Activated CD4-positive, alpha-beta memory T cell treated with anti-CD3 and anti-CD28 coated beads for 36 hours (primary cell): ENCODE measurements around the gene SPI1. TPM values are rescaled to one million over a fixed set of nuclear protein-coding genes. Genes with fewer than 3 reads are reported as not detected.
A peak's percentile ranks its signal among the peaks of the same experiment; 100 is the strongest.

ENCODE experiments used
- CTCF ChIA-PET: fragments of 350-600 bp; sonication (Branson Sonifier 250); formaldehyde crosslinking; loops from one replicate; lab custom pipeline; 2021; ENCODE audit warnings: antibody characterized with exemption, inconsistent platforms; lab: Charles Lee
- POLR2A ChIA-PET: fragments of 350-600 bp; sonication (Branson Sonifier 250); formaldehyde crosslinking; loops from one replicate; lab custom pipeline; 2021; ENCODE audit warnings: antibody characterized with exemption; lab: Charles Lee
- DNase-seq: peaks from one replicate; pipeline ENCODE4 v3.0.0-alpha.2; 2020
- H3K27ac Mint-ChIP-seq: one replicate; pipeline ENCODE4 v1.8.0; 2021; ENCODE audit warnings: mixed read lengths
- H3K27me3 Mint-ChIP-seq: one replicate; pipeline ENCODE4 v1.8.0; 2021; ENCODE audit warnings: mixed read lengths
- H3K36me3 Mint-ChIP-seq: one replicate; pipeline ENCODE4 v1.8.0; 2021; ENCODE audit warnings: mixed read lengths
- H3K4me1 Mint-ChIP-seq: one replicate; pipeline ENCODE4 v1.8.0; 2021; ENCODE audit warnings: low read depth, mixed read lengths
- H3K4me3 Mint-ChIP-seq: one replicate; pipeline ENCODE4 v1.8.0; 2021; ENCODE audit warnings: mild to moderate bottlenecking, mixed read lengths
- H3K9me3 Mint-ChIP-seq: one replicate; pipeline ENCODE4 v1.8.0; 2021; ENCODE audit warnings: mixed read lengths
- intact Hi-C: fragments of 100-400 bp; cut with micrococcal nuclease; formaldehyde crosslinking; loops from one replicate; pipeline ENCODE4 v1.15.1; 2023
- total RNA-seq, 2 experiments: library from RNA; stranded (reverse); gene quantifications; one replicate each; pipeline ENCODE4 v1.2.3, GENCODE V29; 2021

SPI1 gene
- total RNA-seq, 2 experiments from 2014 or later: not detected

DNA sequence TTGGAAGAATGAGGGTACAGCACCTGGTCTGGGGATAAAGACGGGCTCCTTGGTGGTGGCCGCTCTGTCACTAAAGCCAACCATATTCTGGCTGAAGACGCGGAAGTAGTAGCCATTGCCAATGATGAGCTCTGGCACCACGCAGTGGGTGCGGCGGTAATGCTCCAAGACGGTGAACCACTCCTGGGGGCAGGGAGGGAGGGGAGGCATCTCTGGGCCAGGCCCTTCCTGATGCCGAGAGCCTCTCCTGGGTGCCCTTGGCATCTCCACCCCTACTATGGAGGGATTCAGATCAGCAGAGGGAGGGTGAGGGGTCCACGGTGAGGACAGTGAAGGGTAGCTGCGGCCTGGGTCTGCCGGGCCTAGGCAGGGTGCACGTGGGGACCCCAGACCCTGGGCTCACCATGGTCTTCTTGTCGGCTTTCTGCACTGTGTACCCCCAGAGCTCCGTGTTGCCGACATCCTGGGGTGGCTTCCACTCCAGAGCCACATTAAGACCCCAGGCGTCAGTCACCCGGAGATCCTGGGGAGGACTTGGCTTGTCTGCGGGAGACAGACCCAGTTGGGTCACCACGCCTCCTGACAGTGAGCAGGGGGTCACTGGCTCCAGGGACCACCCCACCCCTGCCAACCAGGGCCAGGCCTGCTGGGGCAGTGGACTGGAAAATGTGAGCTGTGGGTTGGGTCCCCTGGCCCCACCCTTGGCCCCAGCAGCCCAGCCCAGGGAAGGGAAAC, 45.4 kb downstream of the SPI1 start:
- DNase-seq: no peak
- H3K27ac Mint-ChIP-seq: no peak overlapping the region
- no peaks in the 10 kb centered on the region for H3K27me3 Mint-ChIP-seq
- peaks cover under 1% of the 10 kb centered on the region for H3K36me3 Mint-ChIP-seq
- H3K9me3 Mint-ChIP-seq: no peaks in the 10 kb centered on the region
- no peaks in the 10 kb centered on the region for H3K4me1 Mint-ChIP-seq
- ChIA-PET POLR2A (no interaction called here), CTCF (no interaction called here)
- intact Hi-C loops: no loop called here
- H3K4me3 Mint-ChIP-seq: no peak overlapping the region

DNA sequence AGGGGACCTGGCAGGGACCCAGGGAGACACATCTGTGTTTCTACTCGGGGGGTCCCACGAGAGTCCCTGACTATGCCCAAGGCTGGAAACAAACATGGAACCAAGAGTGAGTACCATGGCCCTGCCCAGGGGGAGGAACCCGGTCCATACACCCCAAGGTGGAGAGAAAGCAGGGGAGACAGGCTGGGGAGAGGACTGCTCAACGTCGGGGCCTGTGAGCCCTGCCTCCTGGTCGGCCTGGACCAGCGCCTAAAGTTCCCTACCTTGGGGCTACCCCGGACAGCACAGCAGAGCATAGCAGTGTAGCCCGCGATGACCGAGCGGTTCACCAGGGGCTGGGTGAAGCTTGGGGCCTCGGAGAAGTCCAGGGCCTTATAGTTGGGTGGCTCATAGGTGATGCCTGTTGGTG, 46.0 kb downstream of the SPI1 start:
- ChIA-PET POLR2A (no interaction called here), CTCF (no interaction called here)
- intact Hi-C loops: no loop called here
- H3K36me3 Mint-ChIP-seq: peaks cover 2% of the 10 kb centered on the region
- H3K27me3 Mint-ChIP-seq: no peaks in the 10 kb centered on the region
- H3K4me1 Mint-ChIP-seq: no peaks in the 10 kb centered on the region
- H3K4me3 Mint-ChIP-seq: no peak overlapping the region
- no peak overlapping the region for H3K27ac Mint-ChIP-seq
- no peak for DNase-seq
- no peaks in the 10 kb centered on the region for H3K9me3 Mint-ChIP-seq

GRCh38 chr11:47331454-47332302, 46.7 kb downstream of the SPI1 start:
- intact Hi-C loops: no loop called here
- Mint-ChIP-seq H3K27ac (no peak overlapping the region), H3K4me3 (no peak overlapping the region), H3K4me1 (no peaks in the 10 kb centered on the region), H3K9me3 (no peaks in the 10 kb centered on the region), H3K36me3 (peaks cover 5% of the 10 kb centered on the region), H3K27me3 (no peaks in the 10 kb centered on the region)
- ChIA-PET CTCF (no interaction called here), POLR2A (no interaction called here)
- no peak for DNase-seq

GRCh38 chr11:47329987-47330931, 48.1 kb downstream of the SPI1 start:
- Mint-ChIP-seq H3K4me1 (no peaks in the 10 kb centered on the region), H3K4me3 (no peak overlapping the region), H3K36me3 (peaks cover 8% of the 10 kb centered on the region), H3K9me3 (no peaks in the 10 kb centered on the region), H3K27me3 (no peaks in the 10 kb centered on the region), H3K27ac (peak overlapping the region; percentile 5)
- POLR2A ChIA-PET: no interaction called here
- no peak for DNase-seq
- CTCF ChIA-PET: no interaction called here
- intact Hi-C loops: no loop called here

DNA sequence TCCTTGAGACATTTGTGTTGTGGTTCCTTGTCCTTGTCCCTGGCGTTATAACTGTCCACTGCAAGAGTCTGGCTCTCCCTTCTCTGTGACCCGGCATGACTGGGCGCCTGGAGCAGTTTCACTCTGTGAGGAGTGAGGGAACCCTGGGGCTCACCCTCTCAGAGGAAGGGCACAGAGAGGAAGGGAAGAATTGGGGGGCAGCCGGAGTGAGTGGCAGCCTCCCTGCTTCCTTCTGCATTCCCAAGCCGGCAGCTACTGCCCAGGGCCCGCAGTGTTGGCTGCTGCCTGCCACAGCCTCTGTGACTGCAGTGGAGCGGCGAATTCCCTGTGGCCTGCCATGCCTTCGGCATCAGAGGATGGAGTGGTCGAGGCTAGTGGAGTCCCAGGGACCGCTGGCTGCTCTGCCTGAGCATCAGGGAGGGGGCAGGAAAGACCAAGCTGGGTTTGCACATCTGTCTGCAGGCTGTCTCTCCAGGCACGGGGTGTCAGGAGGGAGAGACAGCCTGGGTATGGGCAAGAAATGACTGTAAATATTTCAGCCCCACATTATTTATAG, 48.8 kb downstream of the SPI1 start:
- no peak for DNase-seq
- CTCF ChIA-PET: no interaction called here
- H3K4me1 Mint-ChIP-seq: no peaks in the 10 kb centered on the region
- H3K9me3 Mint-ChIP-seq: no peaks in the 10 kb centered on the region
- no peak overlapping the region for H3K4me3 Mint-ChIP-seq
- POLR2A ChIA-PET: no interaction called here
- H3K27me3 Mint-ChIP-seq: no peaks in the 10 kb centered on the region
- no peak overlapping the region for H3K27ac Mint-ChIP-seq
- intact Hi-C loops: no loop called here
- peaks cover 12% of the 10 kb centered on the region for H3K36me3 Mint-ChIP-seq

DNA sequence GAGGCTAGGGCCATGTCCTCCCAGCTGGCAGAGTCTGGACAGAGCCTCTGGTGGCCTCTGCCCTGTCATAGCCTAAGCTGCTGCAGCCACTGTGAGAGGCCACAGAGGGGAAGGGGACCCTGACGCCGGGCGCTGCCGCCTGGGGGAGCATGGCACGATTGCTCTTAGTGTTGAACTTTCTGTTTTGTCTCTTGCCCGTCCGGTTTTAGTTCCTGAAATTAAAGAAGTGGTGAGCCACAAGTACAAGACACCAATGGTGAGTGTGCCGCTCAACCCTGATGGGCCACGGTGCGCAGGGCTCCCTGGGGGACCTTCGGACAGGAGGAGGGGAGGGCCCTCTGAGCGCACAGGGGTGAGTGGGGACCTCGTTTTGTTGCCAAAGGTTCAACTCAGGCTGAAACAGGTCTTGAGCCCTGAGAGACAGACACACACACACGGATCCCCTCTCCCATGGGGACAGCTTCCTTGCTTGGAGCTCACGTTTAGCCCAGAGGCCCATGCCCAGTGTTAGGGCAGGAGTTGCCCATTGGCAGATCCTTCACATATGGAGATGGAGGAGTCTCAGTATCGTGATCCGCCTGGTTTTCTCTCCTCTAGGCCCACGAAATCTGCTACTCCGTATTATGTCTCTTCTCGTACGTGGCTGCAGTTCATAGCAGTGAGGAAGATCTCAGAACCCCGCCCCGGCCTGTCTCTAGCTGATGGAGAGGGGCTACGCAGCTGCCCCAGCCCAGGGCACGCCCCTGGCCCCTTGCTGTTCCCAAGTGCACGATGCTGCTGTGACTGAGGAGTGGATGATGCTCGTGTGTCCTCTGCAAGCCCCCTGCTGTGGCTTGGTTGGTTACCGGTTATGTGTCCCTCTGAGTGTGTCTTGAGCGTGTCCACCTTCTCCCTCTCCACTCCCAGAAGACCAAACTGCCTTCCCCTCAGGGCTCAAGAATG, 49.6 kb downstream of the SPI1 start:
- Mint-ChIP-seq H3K4me1 (no peaks in the 10 kb centered on the region), H3K27ac (no peak overlapping the region), H3K4me3 (no peak overlapping the region), H3K27me3 (no peaks in the 10 kb centered on the region), H3K9me3 (no peaks in the 10 kb centered on the region), H3K36me3 (peaks cover 12% of the 10 kb centered on the region)
- intact Hi-C loops: no loop called here
- DNase-seq: no peak
- CTCF ChIA-PET: no interaction called here
- POLR2A ChIA-PET: no interaction called here

- Mint-ChIP-seq H3K27ac (no peak overlapping the region), H3K27me3 (no peaks in the 10 kb centered on the region), H3K9me3 (no peaks in the 10 kb centered on the region), H3K36me3 (peaks cover 12% of the 10 kb centered on the region), H3K4me3 (no peak overlapping the region), H3K4me1 (no peaks in the 10 kb centered on the region)
- POLR2A ChIA-PET: no interaction called here
- CTCF ChIA-PET: interaction anchor here (1.0 kb wide), 1 partner anchor 46 kb away, joined by 4 read pairs; no protein-coding TSS in a partner anchor
- no peak for DNase-seq
- intact Hi-C loops: no loop called here
Measured at GRCh38 chr11:47327949-47328348, 50.4 kb downstream of the SPI1 start.

GRCh38 chr11:47327025-47327424, 51.3 kb downstream of the SPI1 start:
- CTCF ChIA-PET: interaction anchor here (1.0 kb wide), 1 partner anchor 47 kb away, joined by 4 read pairs; no protein-coding TSS in a partner anchor

GRCh38 chr11:47326198-47326597, 52.1 kb downstream of the SPI1 start:
- Mint-ChIP-seq H3K4me1 (no peaks in the 10 kb centered on the region), H3K4me3 (no peak overlapping the region), H3K27ac (no peak overlapping the region), H3K9me3 (no peaks in the 10 kb centered on the region), H3K27me3 (no peaks in the 10 kb centered on the region), H3K36me3 (peaks cover 12% of the 10 kb centered on the region)
- no peak for DNase-seq
- intact Hi-C loops: no loop called here
- POLR2A ChIA-PET: no interaction called here
- CTCF ChIA-PET: no interaction called here

More at GRCh38 chr11:47327025-47327424, 51.3 kb downstream of the SPI1 start:
- no peak overlapping the region for H3K4me3 Mint-ChIP-seq
- no peaks in the 10 kb centered on the region for H3K4me1 Mint-ChIP-seq
- intact Hi-C loops: no loop called here
- no peaks in the 10 kb centered on the region for H3K9me3 Mint-ChIP-seq
- no peak overlapping the region for H3K27ac Mint-ChIP-seq
- DNase-seq: no peak
- no peaks in the 10 kb centered on the region for H3K27me3 Mint-ChIP-seq
- POLR2A ChIA-PET: no interaction called here
- H3K36me3 Mint-ChIP-seq: peaks cover 12% of the 10 kb centered on the region

- H3K9me3 Mint-ChIP-seq: no peaks in the 10 kb centered on the region
- CTCF ChIA-PET: interaction anchor here (1.0 kb wide), 1 partner anchor 49 kb away, joined by 3 read pairs; no protein-coding TSS in a partner anchor
- H3K27ac Mint-ChIP-seq: no peak overlapping the region
- intact Hi-C loops: no loop called here
- H3K27me3 Mint-ChIP-seq: no peaks in the 10 kb centered on the region
- peaks cover 12% of the 10 kb centered on the region for H3K36me3 Mint-ChIP-seq
- H3K4me3 Mint-ChIP-seq: no peak overlapping the region
- no peaks in the 10 kb centered on the region for H3K4me1 Mint-ChIP-seq
- POLR2A ChIA-PET: no interaction called here
- no peak for DNase-seq
Measured at GRCh38 chr11:47325271-47326041, 52.9 kb downstream of the SPI1 start.
